CD14-positive monocyte (primary cell): Measurements from ENCODE around the gene EDARADD. TPM values are rescaled to one million over a fixed set of nuclear protein-coding genes. Genes with fewer than 3 reads are reported as not detected.
A peak's percentile ranks its signal among the peaks of the same experiment; 100 is the strongest.

ENCODE experiments used
- DNase-seq, 3 donors: peaks; one replicate each; pipeline ENCODE4 v3.0.0-alpha.2; 2011 to 2022
- H2AFZ ChIP-seq: 2 replicates; pipeline ENCODE4 v1.6.0; 2012; ENCODE audit warnings: mild to moderate bottlenecking, low read depth, low read length, inconsistent platforms; ENCODE audit not compliant: insufficient read depth, poor library complexity, severe bottlenecking
- H3K27ac ChIP-seq, 2 donors: 1 replicate in 1 of 2; 2 replicates in 1 of 2; pipeline ENCODE4 v1.5.1; 2012 to 2013; ENCODE audit warnings: low read length in 2 of 2, control low read depth in 1 of 2, inconsistent platforms in 1 of 2, low read depth in 1 of 2, mild to moderate bottlenecking in 1 of 2
- H3K27me3 ChIP-seq, 2 donors: one replicate each; pipeline versions ENCODE4 v1.6.0 to v1.6.1; 2011 to 2013; ENCODE audit warnings: low read length in 2 of 2; ENCODE audit not compliant: control insufficient read depth in 2 of 2, insufficient read depth in 2 of 2
- H3K36me3 ChIP-seq, 2 donors: replicated peaks in 1 of 2; 1 replicate in 1 of 2; 2 replicates in 1 of 2; pipeline versions ENCODE4 v1.5.1 to v1.6.1; 2012 to 2013; ENCODE audit warnings: low read length in 2 of 2, control low read depth in 1 of 2, inconsistent platforms in 1 of 2, mild to moderate bottlenecking in 1 of 2; ENCODE audit not compliant: insufficient read depth in 2 of 2, control insufficient read depth in 1 of 2
- H3K4me1 ChIP-seq, 2 donors: 1 replicate in 1 of 2; 2 replicates in 1 of 2; pipeline versions ENCODE4 v1.5.1 to v1.6.1; 2012 to 2013; ENCODE audit warnings: low read length in 2 of 2, control low read depth in 1 of 2, inconsistent platforms in 1 of 2, mild to moderate bottlenecking in 1 of 2, moderate library complexity in 1 of 2; ENCODE audit not compliant: insufficient read depth in 2 of 2, control insufficient read depth in 1 of 2
- H3K4me2 ChIP-seq: replicated peaks from 2 replicates; pipeline ENCODE3; 2012; ENCODE audit warnings: low read length, moderate library complexity, mild to moderate bottlenecking; ENCODE audit not compliant: poor library complexity, severe bottlenecking; ENCODE audit errors: extremely low read depth
- H3K4me3 ChIP-seq, 3 experiments: fragments of 200-600 bp in 1 of 3; sonication (generic) in 1 of 3; replicated peaks in 1 of 3; 1 replicate in 2 of 3; 2 replicates in 1 of 3; pipeline ENCODE4 v1.5.1; 2011 to 2013; ENCODE audit warnings: low read length in 3 of 3, mild to moderate bottlenecking in 3 of 3, control low read depth in 2 of 3, low read depth in 2 of 3, inconsistent platforms in 1 of 3, moderate library complexity in 1 of 3
- H3K79me2 ChIP-seq: 2 replicates; pipeline ENCODE4 v1.6.0; 2012; ENCODE audit warnings: mild to moderate bottlenecking, control low read depth, inconsistent platforms, low read length, moderate library complexity; ENCODE audit not compliant: insufficient read depth
- H3K9ac ChIP-seq: 2 replicates; pipeline ENCODE4 v1.6.0; 2017; ENCODE audit warnings: low read length, mild to moderate bottlenecking; ENCODE audit not compliant: insufficient read depth, poor library complexity, severe bottlenecking
- H3K9me3 ChIP-seq, 2 donors: replicated peaks in 1 of 2; 1 replicate in 1 of 2; 2 replicates in 1 of 2; pipeline versions ENCODE4 v1.5.1 to v1.6.1; 2012 to 2013; ENCODE audit warnings: low read length in 2 of 2, control low read depth in 1 of 2; ENCODE audit not compliant: control insufficient read depth in 1 of 2, insufficient read depth in 1 of 2
- H4K20me1 ChIP-seq: 2 replicates; pipeline ENCODE4 v1.6.0; 2012; ENCODE audit warnings: mild to moderate bottlenecking, low read length, control low read depth, moderate library complexity; ENCODE audit not compliant: insufficient read depth
- H3K27ac Mint-ChIP-seq, 7 donors: one replicate each; pipeline ENCODE4 v1.8.0; 2020; ENCODE audit warnings: mild to moderate bottlenecking in 7 of 7, mixed read lengths in 7 of 7, moderate library complexity in 6 of 7, inconsistent platforms in 2 of 7
- H3K27me3 Mint-ChIP-seq, 3 donors: one replicate each; pipeline ENCODE4 v1.8.0; 2021 to 2022; ENCODE audit warnings: low read depth in 3 of 3, mild to moderate bottlenecking in 3 of 3, mixed read lengths in 3 of 3, moderate library complexity in 3 of 3, inconsistent platforms in 1 of 3
- H3K36me3 Mint-ChIP-seq, 2 donors: one replicate each; pipeline ENCODE4 v1.8.0; 2020; ENCODE audit warnings: mixed read lengths in 2 of 2, inconsistent platforms in 1 of 2, mild to moderate bottlenecking in 1 of 2
- H3K4me1 Mint-ChIP-seq: one replicate; pipeline ENCODE4 v1.8.0; 2020; ENCODE audit warnings: mild to moderate bottlenecking, mixed read lengths
- H3K4me3 Mint-ChIP-seq, 2 donors: one replicate each; pipeline ENCODE4 v1.8.0; 2020; ENCODE audit warnings: mild to moderate bottlenecking in 2 of 2, mixed read lengths in 2 of 2, moderate library complexity in 1 of 2
- H3K9me3 Mint-ChIP-seq, 7 donors: one replicate each; pipeline ENCODE4 v1.8.0; 2020 to 2022; ENCODE audit warnings: mixed read lengths in 7 of 7, mild to moderate bottlenecking in 6 of 7, moderate library complexity in 6 of 7, inconsistent platforms in 2 of 7
- WGBS: methylation state at CpG from one replicate; pipeline ENCODE4 v1.1.5; 2013; ENCODE audit warnings: missing lambda C conversion rate; ENCODE audit not compliant: insufficient coverage; 5-methylcytosine and 5-hydroxymethylcytosine counted together
- intact Hi-C, 2 donors: fragments of 100-400 bp; cut with micrococcal nuclease; formaldehyde crosslinking; loops; one replicate each; pipeline versions ENCODE4 v1.15.0 to v1.15.1; 2023
- polyA plus RNA-seq, 3 donors: library from polyadenylated mRNA; depleted of rRNA in 1 of 3; unstranded in 2 of 3; stranded (reverse) in 1 of 3; fragments of 300-500 nt in 2 of 3; fragments of >200 nt in 1 of 3; fragmentation: Illumina TruSeq in 2 of 3; gene quantifications; 1 replicate in 2 of 3; 2 replicates in 1 of 3; pipeline ENCODE4 v1.2.3, GENCODE V29; 2012 to 2021
- TF ChIP-seq, protein P1 (sequence below): fragments of 200-600 bp; IDR thresholded peaks from one replicate; pipeline ENCODE4 v1.8.0; 2022; ENCODE audit warnings: antibody characterized with exemption, mild to moderate bottlenecking

EDARADD gene
- polyA plus RNA-seq, 3 donors = not detected

DNA sequence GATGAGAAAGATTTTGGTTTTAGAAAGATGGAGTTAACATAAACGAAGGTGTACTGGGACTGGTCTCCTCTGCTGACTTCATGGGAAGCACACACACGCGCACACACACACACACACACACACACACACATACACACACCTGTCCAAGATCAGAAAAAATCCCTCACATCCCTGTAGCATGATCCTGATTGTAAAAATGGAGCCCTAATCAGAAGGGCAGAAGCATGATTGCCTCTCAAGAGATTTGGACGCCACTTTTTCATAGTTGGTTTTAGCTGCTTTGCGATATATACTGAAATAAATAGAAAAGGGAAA is 73.2 kb downstream of the EDARADD start:
- Mint-ChIP-seq H3K4me1 (no peaks in the 10 kb centered on the region), H3K9me3 (no peaks in the 10 kb centered on the region), H3K27me3 (peaks cover 0 to 2% (median 0%) of the 10 kb centered on the region in 3 donors), H3K4me3 (no peak overlapping the region), H3K27ac (no peak overlapping the region), H3K36me3 (no peaks in the 10 kb centered on the region)
- Histone ChIP-seq H3K27me3 (no peaks in the 10 kb centered on the region), H3K79me2 (no peaks in the 10 kb centered on the region), H3K9me3 (no peaks in the 10 kb centered on the region), H4K20me1 (no peaks in the 10 kb centered on the region), H3K4me2 (no peak overlapping the region), H2AFZ (no peak overlapping the region), H3K4me3 (no peak overlapping the region), H3K9ac (no peak overlapping the region), H3K27ac (no peak overlapping the region), H3K36me3 (no peaks in the 10 kb centered on the region), H3K4me1 (no peaks in the 10 kb centered on the region)
- intact Hi-C loops = no loop called here
- DNase-seq = no peak
- TF ChIP-seq, protein P1, sequence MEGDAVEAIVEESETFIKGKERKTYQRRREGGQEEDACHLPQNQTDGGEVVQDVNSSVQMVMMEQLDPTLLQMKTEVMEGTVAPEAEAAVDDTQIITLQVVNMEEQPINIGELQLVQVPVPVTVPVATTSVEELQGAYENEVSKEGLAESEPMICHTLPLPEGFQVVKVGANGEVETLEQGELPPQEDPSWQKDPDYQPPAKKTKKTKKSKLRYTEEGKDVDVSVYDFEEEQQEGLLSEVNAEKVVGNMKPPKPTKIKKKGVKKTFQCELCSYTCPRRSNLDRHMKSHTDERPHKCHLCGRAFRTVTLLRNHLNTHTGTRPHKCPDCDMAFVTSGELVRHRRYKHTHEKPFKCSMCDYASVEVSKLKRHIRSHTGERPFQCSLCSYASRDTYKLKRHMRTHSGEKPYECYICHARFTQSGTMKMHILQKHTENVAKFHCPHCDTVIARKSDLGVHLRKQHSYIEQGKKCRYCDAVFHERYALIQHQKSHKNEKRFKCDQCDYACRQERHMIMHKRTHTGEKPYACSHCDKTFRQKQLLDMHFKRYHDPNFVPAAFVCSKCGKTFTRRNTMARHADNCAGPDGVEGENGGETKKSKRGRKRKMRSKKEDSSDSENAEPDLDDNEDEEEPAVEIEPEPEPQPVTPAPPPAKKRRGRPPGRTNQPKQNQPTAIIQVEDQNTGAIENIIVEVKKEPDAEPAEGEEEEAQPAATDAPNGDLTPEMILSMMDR = no peak
- 57% methylated on average over 2 of the region's 5 CpGs for WGBS

DNA sequence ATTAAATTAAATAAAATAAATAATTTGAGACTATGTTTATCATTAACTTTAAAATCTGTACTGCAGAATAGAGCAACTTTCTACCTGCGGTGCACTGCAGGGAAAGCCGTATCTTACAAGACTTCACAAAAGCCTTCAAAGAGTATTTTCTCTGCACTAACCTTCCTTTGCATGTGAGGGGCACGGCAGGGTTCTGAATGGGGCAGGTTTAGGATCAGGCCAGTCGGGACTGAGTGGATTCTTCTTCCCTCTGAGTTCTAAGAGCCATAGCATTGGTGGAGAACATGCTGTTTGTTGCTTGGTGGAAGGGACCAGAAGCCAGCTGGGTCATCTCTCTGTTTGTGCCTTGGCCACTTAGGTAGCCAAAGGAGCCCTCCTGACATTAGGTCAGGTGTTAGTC is 74.5 kb downstream of the EDARADD start:
- Histone ChIP-seq H3K9ac (no peak overlapping the region), H3K27me3 (no peaks in the 10 kb centered on the region), H4K20me1 (no peaks in the 10 kb centered on the region), H3K27ac (no peak overlapping the region), H3K4me1 (no peaks in the 10 kb centered on the region), H3K4me2 (no peak overlapping the region), H2AFZ (no peak overlapping the region), H3K9me3 (no peaks in the 10 kb centered on the region), H3K79me2 (no peaks in the 10 kb centered on the region), H3K4me3 (no peak overlapping the region), H3K36me3 (no peaks in the 10 kb centered on the region)
- H3K27ac Mint-ChIP-seq = peak overlapping the region in 1 of 7 donors; percentile 16
- no peaks in the 10 kb centered on the region for H3K4me1 Mint-ChIP-seq
- H3K36me3 Mint-ChIP-seq = no peaks in the 10 kb centered on the region
- WGBS = 100% methylated on average over 1 of the region's 4 CpGs
- TF ChIP-seq, protein P1 = no peak
- no peak for DNase-seq
- H3K9me3 Mint-ChIP-seq = no peaks in the 10 kb centered on the region
- intact Hi-C loops = no loop called here
- no peak overlapping the region for H3K4me3 Mint-ChIP-seq
- peaks cover 0 to 3% (median 0%) of the 10 kb centered on the region in 3 donors for H3K27me3 Mint-ChIP-seq
